ENCODE results near the gene STRAP.

- TF ChIP-seq POLR2A (IDR thresholded peaks at IDR 0.05; ENCODE audit: low read depth, low read length): no peak
- TF ChIP-seq, protein P1, sequence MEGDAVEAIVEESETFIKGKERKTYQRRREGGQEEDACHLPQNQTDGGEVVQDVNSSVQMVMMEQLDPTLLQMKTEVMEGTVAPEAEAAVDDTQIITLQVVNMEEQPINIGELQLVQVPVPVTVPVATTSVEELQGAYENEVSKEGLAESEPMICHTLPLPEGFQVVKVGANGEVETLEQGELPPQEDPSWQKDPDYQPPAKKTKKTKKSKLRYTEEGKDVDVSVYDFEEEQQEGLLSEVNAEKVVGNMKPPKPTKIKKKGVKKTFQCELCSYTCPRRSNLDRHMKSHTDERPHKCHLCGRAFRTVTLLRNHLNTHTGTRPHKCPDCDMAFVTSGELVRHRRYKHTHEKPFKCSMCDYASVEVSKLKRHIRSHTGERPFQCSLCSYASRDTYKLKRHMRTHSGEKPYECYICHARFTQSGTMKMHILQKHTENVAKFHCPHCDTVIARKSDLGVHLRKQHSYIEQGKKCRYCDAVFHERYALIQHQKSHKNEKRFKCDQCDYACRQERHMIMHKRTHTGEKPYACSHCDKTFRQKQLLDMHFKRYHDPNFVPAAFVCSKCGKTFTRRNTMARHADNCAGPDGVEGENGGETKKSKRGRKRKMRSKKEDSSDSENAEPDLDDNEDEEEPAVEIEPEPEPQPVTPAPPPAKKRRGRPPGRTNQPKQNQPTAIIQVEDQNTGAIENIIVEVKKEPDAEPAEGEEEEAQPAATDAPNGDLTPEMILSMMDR (conservative IDR thresholded peaks at IDR 0.05; ENCODE audit: low read depth, low read length): no peak
These were observed 15.2 kb downstream of the STRAP start for GRCh38 chr12:15897433-15897832.

Data from IMR-90 (cell line).